Measurements from ENCODE around the gene BICC1.
A peak's percentile ranks its signal among the peaks of the same experiment; 100 is the strongest.

The BICC1 gene

GRCh38 chr10:58780476-58780875, 267.8 kb downstream of the BICC1 start:
- no peak for DNase-seq

DNA sequence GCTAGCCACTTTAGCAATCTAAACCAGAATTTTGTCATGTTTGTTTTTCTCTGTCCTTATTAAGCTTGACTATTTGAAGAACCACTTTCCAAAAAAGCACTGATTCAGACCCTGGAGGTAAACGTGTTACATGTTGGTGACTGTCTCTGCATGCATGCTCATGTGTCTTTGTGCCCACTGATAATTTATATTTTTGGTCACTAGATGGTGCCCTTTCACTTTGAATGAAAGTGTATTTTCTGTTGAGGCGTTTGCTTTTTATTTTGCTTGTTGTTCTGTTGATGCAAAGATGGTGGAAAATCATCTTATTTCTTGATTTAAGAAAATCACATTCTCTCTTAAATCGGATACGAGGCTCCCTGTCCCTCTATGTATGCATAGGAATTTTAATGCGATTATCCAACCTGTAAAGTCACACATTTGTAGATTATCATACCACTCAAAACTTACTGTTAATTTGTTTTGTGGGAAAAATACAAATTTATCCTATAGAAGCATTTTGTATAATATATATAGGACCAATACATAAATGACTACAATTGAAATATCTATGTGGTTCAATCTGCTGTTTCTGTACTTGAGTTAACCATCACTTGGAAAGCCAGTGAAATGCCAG, 269.3 kb downstream of the BICC1 start:
- DNase-seq, result peak; percentile 39

DNA sequence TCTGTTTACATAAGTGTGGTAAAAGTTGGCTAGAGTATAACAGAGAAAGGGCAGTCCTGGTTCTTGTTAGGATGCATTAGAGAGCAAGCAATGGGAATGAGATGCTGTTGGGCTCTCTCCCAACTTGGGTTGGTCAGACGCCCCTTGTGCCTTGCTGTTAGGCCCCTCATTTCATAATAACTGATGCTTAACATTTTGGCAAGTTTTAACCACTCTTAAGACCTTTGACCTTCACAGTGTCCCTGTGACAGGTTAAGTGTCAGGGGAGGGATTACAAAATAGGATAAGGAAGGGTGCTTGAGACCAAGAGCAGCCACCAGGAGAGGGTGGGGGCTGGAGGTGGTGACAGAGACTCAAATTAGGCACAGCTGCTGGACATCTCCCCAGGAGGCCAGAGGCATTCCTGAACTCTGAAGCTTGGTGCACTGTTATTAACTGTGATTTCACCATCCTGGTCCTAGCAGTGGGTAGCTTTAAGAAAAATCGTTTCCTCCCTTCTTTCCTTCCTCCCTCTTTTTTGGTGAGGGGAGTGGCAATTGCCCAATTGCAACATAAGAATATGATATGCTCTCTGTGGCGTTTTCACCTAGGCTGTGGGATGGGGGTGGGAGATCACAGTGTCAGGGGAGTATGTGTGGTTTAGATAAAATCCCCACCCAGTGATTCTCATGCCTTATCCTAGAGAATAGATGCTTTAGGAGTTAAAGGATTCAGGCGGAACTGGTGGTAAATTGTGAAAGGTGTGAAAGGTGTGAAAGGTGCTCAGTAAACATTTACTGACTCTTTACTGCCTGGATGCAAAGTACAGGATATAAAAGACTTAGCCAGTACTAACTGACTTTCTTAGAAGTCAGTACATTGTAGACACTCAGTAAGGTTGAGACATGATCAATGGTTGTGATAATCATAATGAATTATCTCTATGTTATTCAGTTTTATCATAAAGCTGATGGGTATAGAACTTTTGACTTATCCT, 270.5 kb downstream of the BICC1 start:
- DNase-seq, result no peak

DNA sequence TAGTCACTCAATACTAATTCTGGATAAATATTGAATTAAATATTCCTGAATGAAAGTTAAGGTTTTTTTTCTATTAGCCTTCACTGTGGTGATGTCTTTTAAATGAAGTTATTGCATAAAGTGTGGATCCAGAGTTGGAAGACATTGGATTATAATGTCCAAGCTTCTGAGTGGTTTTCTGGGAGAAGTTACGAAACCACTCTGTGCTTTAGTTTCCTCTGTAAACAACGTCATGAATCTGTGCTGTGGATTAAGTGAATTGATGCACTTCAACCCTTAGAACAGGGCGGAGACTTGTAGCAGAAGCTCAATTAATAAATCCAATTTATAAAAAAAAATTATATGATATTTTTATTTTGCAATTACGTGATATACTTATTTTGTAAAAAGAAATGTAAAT, 271.7 kb downstream of the BICC1 start:
- no peak for DNase-seq

- DNase-seq, result no peak
Measured at GRCh38 chr10:58785354-58785753, 272.7 kb downstream of the BICC1 start.

DNA sequence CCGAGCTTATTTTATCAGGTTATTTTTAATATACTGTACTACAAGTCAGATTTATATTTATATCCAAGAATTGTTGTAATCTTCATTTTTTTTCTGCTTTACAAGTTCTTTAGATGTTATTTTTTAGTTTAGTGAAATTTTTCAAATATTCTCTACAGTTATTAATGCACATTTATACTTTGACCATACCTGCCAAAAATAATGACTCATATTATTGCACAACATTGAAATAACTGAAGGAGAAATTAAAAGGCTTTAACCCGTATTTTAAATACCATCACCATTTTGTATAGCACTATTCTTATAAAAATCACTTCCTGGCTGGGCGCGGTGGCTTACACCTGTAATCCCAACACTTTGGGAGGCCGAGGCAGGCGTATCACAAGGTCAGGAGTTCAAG, 278.5 kb downstream of the BICC1 start:
- DNase-seq, result no peak

DNA sequence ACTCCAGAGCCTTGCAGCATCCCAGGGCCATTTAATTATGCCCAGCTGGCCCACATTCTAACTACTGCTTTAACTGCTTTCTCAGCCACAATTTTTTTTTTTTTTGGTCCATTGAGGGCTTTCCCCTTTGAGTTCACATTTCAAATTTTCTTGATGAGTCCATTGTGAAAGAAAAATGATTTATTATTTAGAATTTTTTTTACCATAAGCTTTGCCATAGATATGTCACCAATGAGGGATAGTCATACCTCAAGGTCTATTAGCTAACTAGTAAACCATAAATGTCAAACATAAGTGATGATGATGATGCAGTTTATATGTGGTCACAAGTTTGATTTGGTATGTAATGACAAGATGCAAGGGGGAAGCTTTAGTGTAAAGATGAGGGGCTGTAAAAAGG, 282.9 kb downstream of the BICC1 start:
- DNase-seq, result no peak

DNA sequence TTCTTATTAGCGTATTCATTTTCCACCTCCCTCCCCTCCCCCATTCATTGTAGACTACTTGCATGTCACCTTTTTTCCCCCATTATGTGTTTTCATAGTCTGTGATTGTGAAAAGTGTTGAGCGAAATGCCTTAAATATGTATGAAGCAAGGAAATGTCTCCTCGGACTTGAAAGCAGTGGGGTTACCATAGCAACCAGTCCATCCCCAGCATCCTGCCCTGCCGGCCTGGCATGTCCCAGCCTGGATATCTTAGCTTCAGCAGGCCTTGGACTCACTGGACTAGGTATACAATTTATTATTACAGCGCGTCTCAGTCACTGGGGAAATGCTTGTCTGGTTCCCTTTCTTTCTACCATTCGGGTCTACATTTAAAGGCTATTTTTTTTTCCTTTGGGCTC, 283.6 kb downstream of the BICC1 start:
- DNase-seq, result no peak

- DNase-seq, result no peak
Measured at GRCh38 chr10:58796824-58797223, 284.2 kb downstream of the BICC1 start.

- DNase-seq, result no peak
Measured at GRCh38 chr10:58797356-58797755, 284.7 kb downstream of the BICC1 start.

DNA sequence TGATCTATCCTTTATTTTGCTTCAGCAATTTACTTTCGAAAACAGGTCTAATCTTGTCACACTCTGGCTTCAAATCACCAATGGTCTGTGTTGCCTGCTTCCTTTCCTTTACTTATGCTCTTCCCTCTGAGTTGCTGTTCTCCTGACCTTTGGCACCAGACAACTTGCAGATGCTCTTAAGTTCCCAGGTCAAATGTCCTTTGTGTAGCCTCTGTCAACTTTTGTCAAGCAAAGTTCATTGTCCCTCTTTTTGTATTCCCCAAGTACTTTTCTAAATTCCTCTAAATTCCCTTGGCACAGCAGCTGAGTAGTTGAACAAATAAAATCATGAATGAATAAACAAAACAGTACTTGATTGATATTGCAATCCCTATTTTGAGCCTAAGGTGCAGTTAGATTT, 289.4 kb downstream of the BICC1 start:
- no peak for DNase-seq

- no peak for DNase-seq
Measured at GRCh38 chr10:58806323-58806722, 293.7 kb downstream of the BICC1 start.

GRCh38 chr10:58806970-58807628, 294.4 kb downstream of the BICC1 start:
- no peak for DNase-seq

- no peak for DNase-seq
Measured at GRCh38 chr10:58807629-58808022, 295.0 kb downstream of the BICC1 start.

DNA sequence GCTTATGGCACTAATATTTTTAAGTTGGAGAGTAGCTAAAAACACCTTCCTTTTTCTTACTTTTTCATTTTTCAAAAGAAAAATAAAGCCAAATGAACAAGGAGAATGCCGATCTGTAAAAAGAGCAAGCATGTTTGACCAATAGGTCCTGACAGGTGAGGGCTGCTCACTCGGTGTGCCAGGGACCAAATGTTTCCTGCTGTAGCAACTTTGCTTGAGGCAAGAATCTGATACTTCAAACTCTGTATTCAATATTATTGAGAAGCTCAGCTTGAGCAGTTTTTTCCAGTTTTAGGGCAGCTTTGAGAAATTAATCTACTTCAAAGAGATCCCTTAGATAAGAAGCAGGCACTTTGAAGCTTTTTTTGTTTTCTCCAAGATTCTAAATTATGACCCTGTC, 298.1 kb downstream of the BICC1 start:
- no peak for DNase-seq

DNA sequence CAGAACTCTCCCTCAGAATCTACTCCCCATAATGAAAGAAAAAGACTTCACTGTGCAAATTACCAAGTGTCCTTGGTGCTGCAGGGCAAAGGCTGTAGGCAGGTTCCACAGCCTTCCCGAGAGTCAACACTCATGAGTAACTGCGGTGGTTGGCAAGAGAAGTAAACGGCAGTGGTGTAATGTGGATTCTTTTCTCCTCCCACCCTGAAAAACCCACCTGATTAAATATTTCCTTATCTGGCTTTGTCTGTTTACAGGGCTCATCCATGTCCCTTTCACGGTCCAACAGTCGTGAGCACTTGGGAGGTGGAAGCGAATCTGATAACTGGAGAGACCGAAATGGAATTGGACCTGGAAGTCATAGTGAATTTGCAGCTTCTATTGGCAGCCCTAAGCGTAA, 300.9 kb downstream of the BICC1 start:
- DNase-seq, result no peak

- no peak for DNase-seq
Measured at GRCh38 chr10:58817201-58817846, 304.7 kb downstream of the BICC1 start.

DNA sequence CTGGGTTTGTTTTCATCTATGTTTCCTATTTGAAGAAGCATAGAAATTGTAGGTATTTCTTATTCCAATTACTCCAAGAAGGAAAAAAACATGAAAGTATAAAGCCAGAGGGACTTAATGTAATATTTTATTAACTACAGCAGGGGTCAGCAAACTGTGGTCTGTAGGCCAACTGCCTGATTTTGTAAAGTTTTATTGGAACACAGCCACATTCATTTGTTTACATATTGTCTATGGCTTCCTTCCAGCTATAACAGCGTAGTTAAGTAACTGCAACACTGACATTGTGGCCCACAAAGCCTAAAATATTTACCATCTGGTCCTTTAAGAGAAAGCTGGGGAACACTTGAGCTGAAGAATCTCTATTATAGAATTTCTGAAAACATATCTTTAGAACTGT, 306.2 kb downstream of the BICC1 start:
- no peak for DNase-seq

DNA sequence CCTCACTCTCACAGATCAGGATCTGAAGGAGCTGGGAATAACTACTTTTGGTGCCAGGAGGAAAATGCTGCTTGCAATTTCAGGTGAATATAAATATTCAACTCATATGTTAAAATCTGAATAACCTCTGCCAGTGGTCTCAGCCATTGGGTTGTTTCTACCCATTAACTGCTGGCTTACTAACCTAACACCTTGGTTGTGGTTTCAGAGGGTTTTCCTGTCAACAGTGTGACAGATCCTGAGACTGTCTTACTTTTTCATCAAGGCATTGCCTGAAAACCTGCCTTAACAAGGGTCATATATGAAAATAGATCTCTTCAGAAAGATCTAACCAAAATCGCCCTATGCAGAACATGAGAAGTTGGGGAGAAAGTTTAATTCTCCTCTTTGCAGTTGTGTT, 307.7 kb downstream of the BICC1 start:
- no peak for DNase-seq

DNA sequence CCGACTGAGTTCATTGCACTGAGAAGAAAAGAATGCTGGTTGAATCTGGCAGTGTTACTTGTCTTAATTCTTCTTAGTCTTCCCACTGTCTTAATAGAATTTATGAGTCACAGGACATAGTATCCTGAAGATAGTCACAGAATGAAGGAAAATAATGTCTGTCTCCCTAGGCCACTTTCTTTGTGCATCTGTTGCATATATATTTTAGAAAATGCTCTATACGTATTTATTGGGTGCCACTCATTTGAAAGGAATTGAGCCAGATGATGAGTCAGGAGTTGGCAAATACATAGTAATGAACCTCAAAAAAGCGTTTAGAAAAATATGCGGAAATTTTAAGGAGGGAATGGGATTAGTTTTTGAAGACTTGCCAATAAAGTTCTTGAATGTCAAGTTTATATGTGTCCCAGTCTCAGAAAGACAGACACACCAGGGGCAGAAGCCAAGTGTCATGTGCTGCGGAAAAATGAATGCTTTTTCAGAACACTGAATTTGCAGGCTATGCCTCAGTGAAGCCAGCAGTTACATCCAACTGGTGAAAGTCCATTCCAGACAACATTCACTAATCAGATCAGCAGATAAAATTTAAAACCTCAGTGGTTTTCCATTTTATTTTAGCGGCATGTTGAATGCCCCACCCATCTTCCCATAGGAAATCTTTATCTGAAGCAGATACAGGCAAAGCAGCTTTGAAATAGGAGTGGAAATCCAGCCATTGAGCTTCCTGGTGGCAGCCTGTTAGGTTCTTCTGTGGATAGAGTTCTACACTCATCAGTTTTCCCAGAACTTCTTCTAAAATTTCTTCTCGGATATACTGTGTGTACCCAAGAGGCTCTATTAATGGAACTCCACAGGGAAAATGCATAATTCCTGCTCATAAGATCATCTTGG, 308.4 kb downstream of the BICC1 start:
- no peak for DNase-seq

DNA sequence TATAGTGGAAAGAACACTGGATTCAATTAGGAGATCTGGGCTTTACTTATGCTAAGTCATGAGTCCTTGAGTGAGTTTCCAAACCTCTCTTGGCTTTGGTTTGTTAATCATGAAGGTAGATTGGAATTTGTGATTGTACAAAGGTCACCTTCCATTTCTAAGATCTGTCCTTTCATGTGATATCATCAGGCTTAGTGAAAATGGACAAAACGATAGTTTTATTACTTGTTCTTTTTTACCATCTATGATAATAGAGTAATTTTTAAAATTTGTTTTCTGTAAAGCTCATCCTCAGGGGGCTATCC, 309.0 kb downstream of the BICC1 start:
- DNase-seq, result no peak

DNA sequence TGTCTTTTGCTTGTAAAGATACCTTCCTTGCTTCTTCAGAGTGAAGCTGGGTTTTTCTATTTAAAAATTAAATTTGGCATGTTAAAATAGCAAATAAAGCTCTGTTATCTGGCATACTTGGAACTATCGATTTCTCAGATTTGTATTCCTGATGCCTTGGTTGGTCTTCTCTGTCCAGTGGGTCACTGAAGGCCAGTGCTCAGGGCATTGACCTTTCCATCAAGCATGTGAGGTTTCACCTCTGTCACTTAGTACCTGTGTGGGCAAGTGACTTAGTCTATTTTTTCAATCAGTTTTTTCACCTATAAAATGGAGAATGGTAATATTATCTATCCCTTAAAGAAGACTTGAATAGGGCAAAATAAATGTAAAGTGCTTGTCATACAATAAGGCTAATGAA, 311.3 kb downstream of the BICC1 start:
- DNase-seq, result no peak

Data from right kidney (tissue), 1 donor.